ENCODE measurements around the gene CNOT4.

CNOT4 gene

GRCh38 chr7:135317676-135318325, 192.1 kb downstream of the CNOT4 start:
- DNase-seq = no peak

DNA sequence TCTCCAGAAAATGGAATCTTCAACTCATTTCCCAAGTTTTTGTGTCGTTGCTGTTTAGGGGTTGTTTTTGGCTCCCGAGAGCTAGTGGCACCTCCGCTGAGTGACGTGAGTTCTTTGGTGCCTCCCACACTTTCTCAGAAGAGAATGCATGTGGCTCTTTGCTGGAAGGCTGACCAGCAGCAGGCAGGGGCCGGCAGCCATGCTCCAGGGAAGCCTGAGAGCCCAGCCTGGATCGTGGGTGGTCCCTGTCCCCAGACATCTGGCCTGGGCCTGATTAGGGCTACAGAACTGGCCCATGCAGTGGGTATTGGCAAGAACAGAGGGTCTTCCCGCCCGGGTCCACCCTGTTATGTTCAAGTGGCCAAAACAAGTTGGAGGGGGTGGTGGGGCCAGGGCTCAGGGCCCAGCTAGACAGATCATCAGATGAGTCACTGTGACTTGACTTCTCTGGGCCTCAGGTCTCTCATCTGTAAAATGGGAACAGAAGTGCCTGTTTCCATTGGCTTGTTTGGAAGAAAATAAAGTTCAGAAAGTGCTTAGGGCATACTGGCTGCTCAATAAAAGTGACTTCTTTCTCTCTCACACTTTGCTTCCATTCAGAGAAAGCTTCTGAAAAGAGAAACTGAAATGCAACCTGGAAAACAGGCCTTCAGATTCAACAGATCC, 193.1 kb downstream of the CNOT4 start:
- no peak for DNase-seq

DNA sequence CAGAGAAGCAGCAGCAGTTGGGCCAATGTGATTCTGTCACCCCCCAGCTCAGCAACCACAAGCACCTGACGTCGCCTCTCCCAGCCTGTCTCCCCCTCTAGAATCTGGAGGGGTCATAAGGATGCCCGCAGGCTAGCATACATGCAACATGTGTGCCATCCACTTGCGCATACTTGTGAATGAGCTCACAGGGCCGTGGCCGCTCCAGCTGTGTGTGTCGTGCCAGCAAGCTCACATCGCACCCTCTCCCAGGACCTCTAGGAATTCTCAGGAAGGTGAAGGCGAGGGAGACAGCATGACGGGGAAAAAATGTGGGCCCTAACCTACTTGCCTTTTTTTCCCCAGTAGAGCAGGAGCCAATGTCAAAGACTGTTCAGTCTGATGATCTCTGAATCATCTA, 195.9 kb downstream of the CNOT4 start:
- DNase-seq = no peak
